CD4-positive, alpha-beta T cell (primary cell): Measurements from ENCODE around the gene DHX40. TPM values are rescaled to one million over a fixed set of nuclear protein-coding genes. Genes with fewer than 3 reads are reported as not detected.

Source experiments
- ATAC-seq: fragments of 200-7000 bp; cut with Tn5 transposase; one replicate; pipeline ENCODE4 v1.10.0; 2022; ENCODE audit warnings: mild to moderate bottlenecking; ENCODE audit not compliant: poor library complexity
- CTCF ChIA-PET: fragments of 350-600 bp; sonication (Branson Sonifier 250); formaldehyde crosslinking; loops from one replicate; lab custom pipeline; 2021; ENCODE audit warnings: antibody characterized with exemption, inconsistent platforms; lab: Charles Lee
- POLR2A ChIA-PET: fragments of 350-600 bp; sonication (Branson Sonifier 250); formaldehyde crosslinking; loops from one replicate; lab custom pipeline; 2021; ENCODE audit warnings: antibody characterized with exemption, inconsistent platforms; lab: Charles Lee
- DNase-seq, 14 experiments: peaks; one replicate each; pipeline ENCODE4 v3.0.0-alpha.2; 2013 to 2020; ENCODE audit warnings: mixed read lengths in 2 of 14
- H3K27ac ChIP-seq, 2 donors: one replicate each; pipeline versions ENCODE4 v1.5.1 to v1.7.0; 2013; ENCODE audit warnings: low read length in 2 of 2, low read depth in 1 of 2, mild to moderate bottlenecking in 1 of 2
- H3K27me3 ChIP-seq, 2 experiments: 1 replicate in 1 of 2; 2 replicates in 1 of 2; pipeline versions ENCODE4 v1.6.1 to v1.7.0; 2013; ENCODE audit warnings: low read length in 2 of 2, control low read depth in 1 of 2, mild to moderate bottlenecking in 1 of 2, moderate library complexity in 1 of 2; ENCODE audit not compliant: insufficient read depth in 2 of 2, control insufficient read depth in 1 of 2
- H3K36me3 ChIP-seq: one replicate; pipeline ENCODE4 v1.6.1; 2013; ENCODE audit warnings: low read length, control low read depth; ENCODE audit not compliant: insufficient read depth
- H3K4me1 ChIP-seq: one replicate; pipeline ENCODE4 v1.6.1; 2013; ENCODE audit warnings: low read length, control low read depth; ENCODE audit not compliant: insufficient read depth
- H3K4me3 ChIP-seq: one replicate; pipeline ENCODE4 v1.5.1; 2013; ENCODE audit warnings: mild to moderate bottlenecking, low read length, moderate library complexity
- H3K9me3 ChIP-seq, 2 experiments: 1 replicate in 1 of 2; 2 replicates in 1 of 2; pipeline versions ENCODE4 v1.6.1 to v1.7.0; 2013; ENCODE audit warnings: low read length in 2 of 2, mild to moderate bottlenecking in 2 of 2, control low read depth in 1 of 2, moderate library complexity in 1 of 2; ENCODE audit not compliant: control insufficient read depth in 1 of 2, insufficient read depth in 1 of 2
- H3K27ac Mint-ChIP-seq: one replicate; pipeline ENCODE4 v1.8.0; 2020; ENCODE audit warnings: mixed read lengths
- H3K27me3 Mint-ChIP-seq: one replicate; pipeline ENCODE4 v1.8.0; 2021; ENCODE audit warnings: mixed read lengths
- H3K36me3 Mint-ChIP-seq: one replicate; pipeline ENCODE4 v1.8.0; 2021; ENCODE audit warnings: low read depth, mixed read lengths
- H3K4me1 Mint-ChIP-seq: one replicate; pipeline ENCODE4 v1.8.0; 2021; ENCODE audit warnings: low read depth, mixed read lengths
- H3K4me3 Mint-ChIP-seq: one replicate; pipeline ENCODE4 v1.8.0; 2020; ENCODE audit warnings: mild to moderate bottlenecking, mixed read lengths
- H3K9me3 Mint-ChIP-seq: one replicate; pipeline ENCODE4 v1.8.0; 2020; ENCODE audit warnings: mixed read lengths
- intact Hi-C, 2 experiments: fragments of 100-400 bp; cut with DNase I in 1 of 2; cut with micrococcal nuclease in 1 of 2; formaldehyde crosslinking; loops; one replicate each; pipeline versions ENCODE4 v1.15.1 to v1.9.0; 2023 to 2025; cut with DNase I, micrococcal nuclease
- total RNA-seq, 174 experiments: library from RNA in 2 of 174; stranded (reverse) in 2 of 174; gene quantifications; one replicate each; pipeline ENCODE4 v1.2.3 and lab custom pipeline; 2021 to 2026
- TF ChIP-seq, protein P1 (sequence below): fragments of 200-600 bp; IDR thresholded peaks from one replicate; pipeline ENCODE4 v1.8.0; 2022; ENCODE audit warnings: antibody characterized with exemption, mild to moderate bottlenecking

The DHX40 gene
- total RNA-seq, 2 experiments from 2014 or later, result 62.6 to 65.6 TPM

DNA sequence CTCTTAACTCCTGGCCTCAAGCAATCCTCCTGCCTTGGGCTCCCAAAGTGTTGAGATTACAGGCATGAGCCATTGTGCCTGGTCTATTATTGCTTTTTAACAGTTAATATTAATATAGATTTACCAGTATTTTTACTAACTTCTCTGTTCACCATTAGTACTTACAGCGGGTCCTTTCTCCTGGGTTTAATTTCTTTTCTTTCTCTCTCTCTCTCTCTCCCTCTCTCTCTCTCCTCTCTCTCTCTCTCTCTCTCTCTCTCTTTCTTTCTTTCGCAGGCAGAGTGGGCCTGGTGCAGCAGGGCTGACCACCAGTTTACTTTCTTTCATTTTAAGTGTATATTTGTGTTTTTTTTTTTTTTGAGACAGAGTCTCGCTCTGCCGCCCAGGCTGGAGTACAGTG is 14.7 kb upstream of the DHX40 start:
- no peaks in the 10 kb centered on the region for H3K36me3 Mint-ChIP-seq
- Histone ChIP-seq H3K27me3 (no peaks in the 10 kb centered on the region), H3K9me3 (no peaks in the 10 kb centered on the region), H3K4me3 (no peak overlapping the region), H3K27ac (no peak overlapping the region), H3K4me1 (no peaks in the 10 kb centered on the region), H3K36me3 (no peaks in the 10 kb centered on the region)
- DNase-seq (no peak), ATAC-seq (no peak)
- intact Hi-C loops, result no loop called here
- no peak overlapping the region for H3K4me3 Mint-ChIP-seq
- TF ChIP-seq, protein P1, sequence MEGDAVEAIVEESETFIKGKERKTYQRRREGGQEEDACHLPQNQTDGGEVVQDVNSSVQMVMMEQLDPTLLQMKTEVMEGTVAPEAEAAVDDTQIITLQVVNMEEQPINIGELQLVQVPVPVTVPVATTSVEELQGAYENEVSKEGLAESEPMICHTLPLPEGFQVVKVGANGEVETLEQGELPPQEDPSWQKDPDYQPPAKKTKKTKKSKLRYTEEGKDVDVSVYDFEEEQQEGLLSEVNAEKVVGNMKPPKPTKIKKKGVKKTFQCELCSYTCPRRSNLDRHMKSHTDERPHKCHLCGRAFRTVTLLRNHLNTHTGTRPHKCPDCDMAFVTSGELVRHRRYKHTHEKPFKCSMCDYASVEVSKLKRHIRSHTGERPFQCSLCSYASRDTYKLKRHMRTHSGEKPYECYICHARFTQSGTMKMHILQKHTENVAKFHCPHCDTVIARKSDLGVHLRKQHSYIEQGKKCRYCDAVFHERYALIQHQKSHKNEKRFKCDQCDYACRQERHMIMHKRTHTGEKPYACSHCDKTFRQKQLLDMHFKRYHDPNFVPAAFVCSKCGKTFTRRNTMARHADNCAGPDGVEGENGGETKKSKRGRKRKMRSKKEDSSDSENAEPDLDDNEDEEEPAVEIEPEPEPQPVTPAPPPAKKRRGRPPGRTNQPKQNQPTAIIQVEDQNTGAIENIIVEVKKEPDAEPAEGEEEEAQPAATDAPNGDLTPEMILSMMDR, result no peak
- CTCF ChIA-PET, result no interaction called here
- peaks cover 4% of the 10 kb centered on the region for H3K27me3 Mint-ChIP-seq
- no peaks in the 10 kb centered on the region for H3K4me1 Mint-ChIP-seq
- H3K9me3 Mint-ChIP-seq, result no peaks in the 10 kb centered on the region
- POLR2A ChIA-PET, result no interaction called here
- H3K27ac Mint-ChIP-seq, result no peak overlapping the region

DNA sequence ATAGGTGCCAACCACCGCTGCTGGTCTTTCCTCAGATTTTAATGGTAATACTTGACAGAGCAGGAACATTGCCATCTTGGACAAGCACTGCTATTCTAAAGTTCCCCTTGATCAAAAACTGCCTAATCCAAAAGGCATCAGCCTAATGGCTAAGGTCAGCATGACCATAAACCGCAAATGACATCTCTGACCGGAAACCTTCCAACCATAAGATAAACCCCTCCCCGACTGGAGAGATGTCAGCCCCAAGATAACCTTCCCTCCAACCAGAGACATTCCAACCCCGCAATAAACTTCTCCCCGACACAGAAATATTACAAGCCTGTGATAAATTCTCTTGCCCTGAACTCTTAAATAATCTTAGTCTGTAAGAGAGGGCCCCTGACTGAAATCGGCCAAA is 7.4 kb upstream of the DHX40 start:
- Histone ChIP-seq H3K36me3 (no peaks in the 10 kb centered on the region), H3K9me3 (no peaks in the 10 kb centered on the region), H3K27ac (no peak overlapping the region), H3K27me3 (no peaks in the 10 kb centered on the region), H3K4me1 (no peaks in the 10 kb centered on the region), H3K4me3 (no peak overlapping the region)
- ChIA-PET POLR2A (interaction anchor here (0.9 kb wide), 1 partner anchor 62 kb away, joined by 3 read pairs; the partner anchor contains the start of gene CLTC), CTCF (no interaction called here)
- no peaks in the 10 kb centered on the region for H3K4me1 Mint-ChIP-seq
- H3K27me3 Mint-ChIP-seq, result peaks cover 4% of the 10 kb centered on the region
- ATAC-seq, result no peak
- DNase-seq, result no peak
- H3K27ac Mint-ChIP-seq, result no peak overlapping the region
- no peaks in the 10 kb centered on the region for H3K9me3 Mint-ChIP-seq
- no peaks in the 10 kb centered on the region for H3K36me3 Mint-ChIP-seq
- TF ChIP-seq, protein P1, result no peak
- intact Hi-C loops, result no loop called here
- no peak overlapping the region for H3K4me3 Mint-ChIP-seq

DNA sequence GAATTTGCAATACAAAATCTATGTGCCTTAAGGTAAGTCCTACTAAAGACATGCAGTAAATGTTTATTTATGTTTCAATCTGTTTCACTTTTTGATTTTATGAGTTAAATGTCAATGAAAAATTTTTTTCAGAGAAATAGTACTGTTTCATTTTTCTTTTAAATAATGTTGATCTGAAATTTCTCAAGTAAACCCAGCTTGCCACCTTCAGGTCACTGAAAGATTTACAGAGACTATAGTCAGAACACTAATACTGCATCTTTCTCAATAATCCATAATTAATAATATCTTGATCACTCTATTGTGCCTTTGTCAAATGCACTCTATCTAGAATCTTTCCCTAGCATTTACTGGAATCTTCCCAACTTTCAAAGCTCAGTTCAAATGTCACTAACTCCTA is 6.5 kb upstream of the DHX40 start:
- H3K9me3 Mint-ChIP-seq, result no peaks in the 10 kb centered on the region
- TF ChIP-seq, protein P1, result no peak
- Histone ChIP-seq H3K9me3 (no peaks in the 10 kb centered on the region), H3K27ac (no peak overlapping the region), H3K4me1 (no peaks in the 10 kb centered on the region), H3K27me3 (no peaks in the 10 kb centered on the region), H3K4me3 (no peak overlapping the region), H3K36me3 (no peaks in the 10 kb centered on the region)
- intact Hi-C loops, result no loop called here
- no peaks in the 10 kb centered on the region for H3K4me1 Mint-ChIP-seq
- CTCF ChIA-PET, result interaction anchor here (0.9 to 1.5 kb wide), 2 partner anchors 12 to 37 kb away, joined by 3 to 5 read pairs; no protein-coding TSS in a partner anchor
- H3K27ac Mint-ChIP-seq, result no peak overlapping the region
- H3K36me3 Mint-ChIP-seq, result no peaks in the 10 kb centered on the region
- ATAC-seq (no peak), DNase-seq (no peak)
- POLR2A ChIA-PET, result interaction anchor here (0.9 kb wide), 1 partner anchor 61 kb away, joined by 3 read pairs; the partner anchor contains the start of gene CLTC
- no peak overlapping the region for H3K4me3 Mint-ChIP-seq
- no peaks in the 10 kb centered on the region for H3K27me3 Mint-ChIP-seq
